A549 (cell line): ENCODE results near the gene SLC16A6. TPM values are rescaled to one million over a fixed set of nuclear protein-coding genes. Genes with fewer than 3 reads are reported as not detected.
"Not testable (repeated sequence)": the region's sequence is repeated elsewhere in the genome, so short reads cannot be mapped to it uniquely, and the experiment has no call there.

Experiments used
- ATAC-seq, 2 experiments: fragments of 200-7000 bp in 1 of 2; fragments of >200 bp in 1 of 2; cut with Nextera tagmentation in 1 of 2; cut with Tn5 transposase in 1 of 2; 3 replicates each; pipeline versions ENCODE4 v1.8.0 to v1.9.1; 2018 to 2020; ENCODE audit warnings: mild to moderate bottlenecking in 1 of 2, moderate library complexity in 1 of 2
- CTCF ChIA-PET: fragments of 300-600 bp; sonication (Branson Sonifier 250); formaldehyde crosslinking; extraction: SDS; loops from one replicate; lab custom pipeline; 2021; ENCODE audit warnings: antibody characterized with exemption, inconsistent platforms; lab: Yijun Ruan, JAX
- POLR2A ChIA-PET: fragments of 350-600 bp; formaldehyde crosslinking; extraction: SDS; loops from one replicate; lab custom pipeline; 2021; ENCODE audit warnings: antibody characterized with exemption, inconsistent platforms; lab: Yijun Ruan, JAX
- DNase-seq, 2 experiments: peaks; one replicate each; pipeline versions ENCODE4 v3.0.0 to v3.0.0-alpha.2; 2011 to 2016; ENCODE audit warnings: low read depth in 1 of 2, low spot score in 1 of 2
- FAIRE-seq: peaks from 2 replicates; lab custom pipeline; 2011; peaks lifted over from hg19 to GRCh38; lab: Jason Lieb, UNC
- H3K27ac ChIP-seq, 2 experiments: fragments of >200 bp; sonication (Bioruptor Twin); formaldehyde crosslinking; 3 replicates each; pipeline ENCODE4 v1.5.1; 2016 to 2017
- H3K4me1 ChIP-seq: fragments of >200 bp; sonication (Bioruptor Twin); formaldehyde crosslinking; 3 replicates; pipeline ENCODE4 v1.6.1; 2016
- H3K4me2 ChIP-seq: fragments of >200 bp; sonication (Bioruptor Twin); formaldehyde crosslinking; 3 replicates; pipeline ENCODE4 v1.6.1; 2016
- H3K4me3 ChIP-seq: fragments of >200 bp; sonication (Bioruptor Twin); formaldehyde crosslinking; 3 replicates; pipeline ENCODE4 v1.5.1; 2016
- H3K9me3 ChIP-seq: fragments of >200 bp; sonication (Bioruptor Twin); formaldehyde crosslinking; 3 replicates; pipeline ENCODE4 v1.6.1; 2016
- CEBPB ChIP-seq, 2 experiments: fragments of >200 bp in 1 of 2; sonication (Bioruptor Twin) in 1 of 2; formaldehyde crosslinking in 1 of 2; IDR thresholded peaks; 2 replicates each; pipeline ENCODE4 v1.6.1; 2012 to 2016
- CTCF ChIP-seq: fragments of >200 bp; sonication (Bioruptor Twin); formaldehyde crosslinking; IDR thresholded peaks from 3 replicates; pipeline ENCODE4 v1.5.1; 2016
- ELK1 ChIP-seq: fragments of 150-350 bp; IDR thresholded peaks from 2 replicates; pipeline ENCODE4 v1.6.1; 2014; ENCODE audit warnings: low read depth, mild to moderate bottlenecking, low read length
- FOXS1 ChIP-seq: fragments of 250-450 bp; sonication (Bioruptor Pico); IDR thresholded peaks from 2 replicates; pipeline ENCODE4 v1.5.0; 2020; ENCODE audit warnings: mild to moderate bottlenecking, moderate library complexity
- HES2 ChIP-seq: fragments of >200 bp; sonication (Bioruptor Twin); formaldehyde crosslinking; IDR thresholded peaks from 2 replicates; pipeline ENCODE4 v1.6.1; 2016
- JUN ChIP-seq, 2 experiments: fragments of >200 bp; sonication (Bioruptor Twin); formaldehyde crosslinking; IDR thresholded peaks; 2 replicates in 1 of 2; 3 replicates in 1 of 2; pipeline ENCODE4 v1.6.1; 2016 to 2017
- NPAS2 ChIP-seq: fragments of 250-450 bp; sonication (Bioruptor Pico); IDR thresholded peaks from 2 replicates; pipeline ENCODE4 v1.8.0; 2022; ENCODE audit warnings: mild to moderate bottlenecking, moderate library complexity, borderline replicate concordance
- PBX3 ChIP-seq: IDR thresholded peaks from 2 replicates; pipeline ENCODE4 v1.6.1; 2012
- POLR2A ChIP-seq: IDR thresholded peaks from 2 replicates; pipeline ENCODE4 v1.6.1; 2012; ENCODE audit warnings: mild to moderate bottlenecking, low read length
- RAD21 ChIP-seq, 2 experiments: fragments of >200 bp in 1 of 2; sonication (Bioruptor Twin) in 1 of 2; formaldehyde crosslinking in 1 of 2; IDR thresholded peaks in 1 of 2; conservative IDR thresholded peaks in 1 of 2; 2 replicates in 1 of 2; 3 replicates in 1 of 2; pipeline ENCODE4 v1.6.1; 2012 to 2018; ENCODE audit warnings: inconsistent platforms in 1 of 2
- RCOR1 ChIP-seq: fragments of 150-350 bp; IDR thresholded peaks from 2 replicates; pipeline ENCODE4 v1.6.1; 2014; ENCODE audit warnings: antibody characterized with exemption, low read length, low read depth
- RNF2 ChIP-seq: fragments of 200-600 bp; sonication (generic); IDR thresholded peaks from 2 replicates; pipeline ENCODE4 v1.6.1; 2016; ENCODE audit warnings: low read depth, mild to moderate bottlenecking, antibody characterized with exemption, moderate library complexity, borderline replicate concordance
- SMC3 ChIP-seq: fragments of >200 bp; sonication (Bioruptor Twin); formaldehyde crosslinking; IDR thresholded peaks from 3 replicates; pipeline ENCODE4 v1.6.1; 2018; ENCODE audit warnings: inconsistent platforms
- ZSCAN20 ChIP-seq: fragments of 250-450 bp; sonication (Bioruptor Pico); IDR thresholded peaks from 2 replicates; pipeline ENCODE4 v1.8.0; 2022; ENCODE audit warnings: mild to moderate bottlenecking, moderate library complexity
- WGBS: methylation state at CpG from one replicate; pipeline ENCODE4 v1.1.6; 2017; ENCODE audit errors: missing lambda C conversion rate; 5-methylcytosine and 5-hydroxymethylcytosine counted together
- polyA plus RNA-seq, 4 experiments: library from polyadenylated mRNA; depleted of rRNA in 3 of 4; stranded (reverse); fragments of >200 nt; fragmentation: RNase III in 1 of 4; extraction: RNeasy Plus Mini Kit Qiagen cat#74134 plus additional on column Dnase treatment in 1 of 4; gene quantifications; 2 replicates in 3 of 4; 3 replicates in 1 of 4; pipeline ENCODE4 v1.2.3, GENCODE V29; 2011 to 2017

The SLC16A6 gene
- polyA plus RNA-seq, 2 of the 4 experiments (the other 2 are of a cell fraction), result 0.17 to 0.52 TPM

GRCh38 chr17:68273722-68274121 is 17.2 kb downstream of the SLC16A6 start:
- FAIRE-seq, result no peak
- Histone ChIP-seq H3K4me3 (no peak overlapping the region), H3K4me1 (no peaks in the 10 kb centered on the region), H3K4me2 (no peak overlapping the region), H3K27ac (no peak overlapping the region), H3K9me3 (peaks cover 14% of the 10 kb centered on the region)
- DNase-seq, result no peak
- CTCF ChIA-PET, result interaction anchor here (0.9 to 3.2 kb wide), 5 partner anchors 9 to 162 kb away, joined by 3 to 19 read pairs (median 10); no protein-coding TSS in a partner anchor
- 70% methylated on average over 11 of the region's 11 CpGs for WGBS
- no peak for ATAC-seq
- no peak for TF ChIP-seq RNF2
- POLR2A ChIA-PET, result no interaction called here

- not testable (repeated sequence) for H3K9me3 ChIP-seq, DNase-seq, H3K4me2 ChIP-seq, H3K4me3 ChIP-seq, H3K27ac ChIP-seq, FAIRE-seq, ATAC-seq
- H3K4me1 ChIP-seq, result peaks cover 10% of the 10 kb centered on the region; the same call in 1 of the 3 replicates
- ChIA-PET POLR2A (interaction anchor here (0.6 to 1.6 kb wide), 4 partner anchors 18 to 133 kb away, joined by 3 to 6 read pairs (median 5); partner anchors contain the start of genes AMZ2, ARSG and SLC16A6), CTCF (interaction anchor here (1.4 to 6.5 kb wide), 9 partner anchors 62 to 495 kb away, joined by 4 to 122 read pairs (median 51); no protein-coding TSS in a partner anchor)
- WGBS, result 26% methylated on average over 2 of the region's 2 CpGs
Observed at GRCh38 chr17:68265833-68266232, 25.1 kb downstream of the SLC16A6 start.

- H3K4me2 ChIP-seq, result peak overlapping the region; percentile 42
- not testable (repeated sequence) for H3K9me3 ChIP-seq, H3K4me3 ChIP-seq
- peak overlapping the region; percentile 0 to 23; a peak in 2 of 6 replicates for H3K27ac ChIP-seq
- H3K4me1 ChIP-seq, result peaks cover 10% of the 10 kb centered on the region; the same call in 1 of the 3 replicates
- CTCF ChIA-PET, result interaction anchor here (0.5 to 6.5 kb wide), 38 partner anchors 9 to 498 kb away, joined by 3 to 122 read pairs (median 7); partner anchors contain the start of genes AMZ2 and WIPI1
- ATAC-seq, result peak; percentile 86 to 95
- peak; percentile 98 for FAIRE-seq
- WGBS, result 12% methylated on average over 9 of the region's 9 CpGs
- peak in 1 of 2 experiments; percentile 56 for DNase-seq
- TF ChIP-seq RAD21 (conservative IDR thresholded peaks at IDR 0.05 in 1 of 2, IDR thresholded peaks at IDR 0.05 in 1 of 2) (peak; percentile 75 to 92), SMC3 (peak; percentile 94), CTCF (peak; percentile 82)
- TF ChIP-seq, all 56 proteins: peak for 3; not testable (repeated sequence) for 53
- POLR2A ChIA-PET, result interaction anchor here (2.1 kb wide), 1 partner anchor 15 kb away, joined by 4 read pairs; the partner anchor contains the start of gene AMZ2
Observed at GRCh38 chr17:68263101-68263681, 27.7 kb downstream of the SLC16A6 start.

GRCh38 chr17:68262467-68262866 is 28.5 kb downstream of the SLC16A6 start:
- H3K9me3 ChIP-seq, H3K4me2 ChIP-seq, H3K27ac ChIP-seq, FAIRE-seq, H3K4me3 ChIP-seq, DNase-seq: not testable (repeated sequence)
- POLR2A ChIA-PET, result interaction anchor here (2.1 kb wide), 1 partner anchor 15 kb away, joined by 4 read pairs; the partner anchor contains the start of gene AMZ2
- CTCF ChIA-PET, result interaction anchor here (0.5 to 6.5 kb wide), 37 partner anchors 9 to 499 kb away, joined by 3 to 122 read pairs (median 7); partner anchors contain the start of genes AMZ2 and WIPI1
- 43% methylated on average over 2 of the region's 2 CpGs for WGBS
- peak; percentile 18 to 46; a peak in 3 of 6 replicates for ATAC-seq
- peaks cover 10% of the 10 kb centered on the region; the same call in 1 of the 3 replicates for H3K4me1 ChIP-seq

GRCh38 chr17:68260051-68260762 is 30.7 kb downstream of the SLC16A6 start:
- Histone ChIP-seq H3K4me3 (no peak overlapping the region), H3K27ac (no peak overlapping the region), H3K9me3 (no peaks in the 10 kb centered on the region), H3K4me2 (no peak overlapping the region), H3K4me1 (peaks cover 4% of the 10 kb centered on the region; the same call in 1 of the 3 replicates)
- DNase-seq (no peak), FAIRE-seq (no peak), ATAC-seq (no peak)
- CTCF ChIA-PET, result interaction anchor here (1.2 to 6.5 kb wide), 6 partner anchors 36 to 204 kb away, joined by 3 to 122 read pairs (median 28); no protein-coding TSS in a partner anchor
- POLR2A ChIA-PET, result no interaction called here
- WGBS, result 59% methylated on average over 9 of the region's 9 CpGs
- TF ChIP-seq RCOR1 (no peak), CTCF (no peak), CEBPB (IDR thresholded peaks at IDR 0.05) (no peak), POLR2A (no peak), JUN (IDR thresholded peaks at IDR 0.05) (no peak), NPAS2 (CRISPR knock-in tag) (no peak), PBX3 (no peak), ELK1 (no peak), HES2 (no peak), FOXS1 (no peak), ZSCAN20 (CRISPR knock-in tag) (no peak)
